Stomach (tissue), 9 donors: ENCODE data around the gene WNK2. TPM values are rescaled to one million over a fixed set of nuclear protein-coding genes. Genes with fewer than 3 reads are reported as not detected.

ENCODE experiments used
- DNase-seq, 2 donors: peaks; one replicate each; pipeline versions ENCODE4 v3.0.0 to v3.0.0-alpha.2; 2013 to 2019
- H3K27ac ChIP-seq, 5 donors: fragments of 200-600 bp in 4 of 5; sonication (generic) in 4 of 5; one replicate each; pipeline ENCODE4 v1.5.1; 2013 to 2019; ENCODE audit warnings: mild to moderate bottlenecking in 1 of 5, moderate library complexity in 1 of 5
- H3K27me3 ChIP-seq, 3 donors: fragments of 200-600 bp; sonication (generic); one replicate each; pipeline ENCODE4 v1.5.1; 2017 to 2019; ENCODE audit warnings: mixed run types in 1 of 3
- H3K36me3 ChIP-seq, 4 donors: fragments of 200-600 bp; sonication (generic); 1 replicate in 3 of 4; 2 replicates in 1 of 4; pipeline ENCODE4 v1.5.1; 2016 to 2019
- H3K4me1 ChIP-seq, 4 donors: fragments of 200-600 bp; sonication (generic); one replicate each; pipeline ENCODE4 v1.5.1; 2016 to 2019
- H3K4me3 ChIP-seq, 4 donors: fragments of 200-600 bp; sonication (generic) in 3 of 4; one replicate each; pipeline ENCODE4 v1.5.1; 2016 to 2019; ENCODE audit warnings: mild to moderate bottlenecking in 1 of 4
- H3K9me3 ChIP-seq, 4 donors: fragments of 200-600 bp; sonication (generic); one replicate each; pipeline ENCODE4 v1.5.1; 2016 to 2019
- EP300 ChIP-seq: sonication (generic); formaldehyde crosslinking; IDR thresholded peaks from one replicate; pipeline ENCODE4 v1.6.1; 2017; ENCODE audit warnings: antibody characterized with exemption
- POLR2A ChIP-seq, 4 donors: fragments of 450-650 bp; IDR thresholded peaks; one replicate each; pipeline ENCODE4 v1.6.1; 2016; ENCODE audit warnings: antibody characterized with exemption in 4 of 4, control low read depth in 2 of 4, mild to moderate bottlenecking in 1 of 4, moderate library complexity in 1 of 4
- POLR2AphosphoS5 ChIP-seq, 3 donors: sonication (generic); formaldehyde crosslinking; IDR thresholded peaks; one replicate each; pipeline ENCODE4 v1.6.1; 2016; ENCODE audit warnings: antibody characterized with exemption in 3 of 3
- WGBS, 5 donors: extraction: QIAGEN DNeasy Blood & Tissue Kit in 3 of 5; methylation state at CpG; one replicate each; pipeline versions ENCODE4 v1.1.5 to v1.1.7; 2013 to 2018; 5-methylcytosine and 5-hydroxymethylcytosine counted together
- intact Hi-C: fragments of 100-400 bp; cut with DNase I; formaldehyde crosslinking; loops from one replicate; pipeline ENCODE4 v1.15.1; 2023; ENCODE audit warnings: low total_unique reads
- polyA plus RNA-seq, 3 donors: library from polyadenylated mRNA; stranded (reverse); fragments of 200-250 nt; gene quantifications; one replicate each; pipeline ENCODE4 v1.2.3, GENCODE V29; 2013
- total RNA-seq, 5 donors: library from RNA; depleted of rRNA; stranded (reverse); fragments of >200 nt; gene quantifications; one replicate each; pipeline versions ENCODE4 v1.1.0 to v1.2.3, GENCODE V29; 2014 to 2016
- TF ChIP-seq, protein P1 (sequence below), 7 experiments: fragments of 450-650 bp in 4 of 7; fragments of 200-600 bp in 3 of 7; sonication (generic) in 3 of 7; IDR thresholded peaks; one replicate each; pipeline ENCODE4 v1.5.1; 2016 to 2019; ENCODE audit warnings: antibody characterized with exemption in 7 of 7, control low read depth in 2 of 7, mild to moderate bottlenecking in 1 of 7
- donor health status: healthy with polysubstance abuse.
- donor health status: Bipolar disorder and iron deficiency.
- donor health status: healthy.

The WNK2 gene
- total and polyA plus RNA-seq, 8 donors: 1.2 to 700 (median 15.9) TPM

DNA sequence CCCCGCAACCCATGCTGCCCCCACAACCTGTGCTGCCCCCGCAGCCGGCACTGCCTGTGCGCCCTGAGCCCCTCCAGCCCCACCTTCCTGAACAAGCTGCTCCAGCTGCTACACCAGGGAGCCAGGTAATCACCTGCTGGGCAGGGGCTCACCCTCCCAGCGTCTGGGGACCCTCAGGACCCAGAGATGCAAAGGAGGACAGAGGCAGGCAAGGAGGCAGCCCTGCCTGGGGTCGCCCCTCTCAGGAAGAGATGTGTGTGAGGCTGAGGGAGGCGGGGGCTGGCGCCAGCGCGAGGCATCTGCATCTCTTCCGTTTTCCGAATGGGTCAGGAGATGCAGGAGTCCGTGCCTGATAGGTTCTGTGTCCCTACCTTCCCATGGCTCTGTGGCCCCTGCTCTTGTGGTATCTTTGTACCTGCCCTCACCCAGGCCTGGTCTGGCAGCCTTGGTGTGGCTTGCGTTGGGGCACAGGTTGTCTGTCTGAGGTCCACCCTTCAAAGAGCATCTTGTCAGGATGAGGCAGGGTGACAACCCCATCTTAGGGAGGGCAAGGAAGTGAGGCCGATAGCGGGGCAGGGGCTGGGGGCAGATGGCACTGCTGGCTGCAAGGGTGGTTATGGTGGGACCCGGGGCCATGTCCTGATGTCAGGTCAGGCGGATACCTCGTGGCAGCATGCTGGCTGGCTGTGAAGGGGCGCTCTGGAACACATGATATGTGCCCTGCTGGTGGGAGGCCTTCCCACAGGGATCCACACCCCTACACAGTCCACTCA is 75.7 kb downstream of the WNK2 start:
- WGBS, 5 donors: 88 to 93% (median 88%) methylated on average over 8 to 20 of the region's 20 CpGs
- no peak overlapping the region for H3K4me3 ChIP-seq
- no peaks in the 10 kb centered on the region for H3K9me3 ChIP-seq
- H3K27me3 ChIP-seq: no peaks in the 10 kb centered on the region
- intact Hi-C loops: no loop called here
- H3K36me3 ChIP-seq: peaks cover 0 to 33% (median 5%) of the 10 kb centered on the region in 4 donors
- no peak for TF ChIP-seq POLR2AphosphoS5 (IDR thresholded peaks at IDR 0.05)
- no peak for TF ChIP-seq EP300
- no peak for TF ChIP-seq POLR2A (IDR thresholded peaks at IDR 0.05)
- TF ChIP-seq, protein P1, sequence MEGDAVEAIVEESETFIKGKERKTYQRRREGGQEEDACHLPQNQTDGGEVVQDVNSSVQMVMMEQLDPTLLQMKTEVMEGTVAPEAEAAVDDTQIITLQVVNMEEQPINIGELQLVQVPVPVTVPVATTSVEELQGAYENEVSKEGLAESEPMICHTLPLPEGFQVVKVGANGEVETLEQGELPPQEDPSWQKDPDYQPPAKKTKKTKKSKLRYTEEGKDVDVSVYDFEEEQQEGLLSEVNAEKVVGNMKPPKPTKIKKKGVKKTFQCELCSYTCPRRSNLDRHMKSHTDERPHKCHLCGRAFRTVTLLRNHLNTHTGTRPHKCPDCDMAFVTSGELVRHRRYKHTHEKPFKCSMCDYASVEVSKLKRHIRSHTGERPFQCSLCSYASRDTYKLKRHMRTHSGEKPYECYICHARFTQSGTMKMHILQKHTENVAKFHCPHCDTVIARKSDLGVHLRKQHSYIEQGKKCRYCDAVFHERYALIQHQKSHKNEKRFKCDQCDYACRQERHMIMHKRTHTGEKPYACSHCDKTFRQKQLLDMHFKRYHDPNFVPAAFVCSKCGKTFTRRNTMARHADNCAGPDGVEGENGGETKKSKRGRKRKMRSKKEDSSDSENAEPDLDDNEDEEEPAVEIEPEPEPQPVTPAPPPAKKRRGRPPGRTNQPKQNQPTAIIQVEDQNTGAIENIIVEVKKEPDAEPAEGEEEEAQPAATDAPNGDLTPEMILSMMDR (IDR thresholded peaks at IDR 0.05): no peak
- H3K27ac ChIP-seq: no peak overlapping the region
- peaks cover 8 to 26% (median 16%) of the 10 kb centered on the region in 4 donors for H3K4me1 ChIP-seq
- peak; percentile 1 to 22 for DNase-seq

DNA sequence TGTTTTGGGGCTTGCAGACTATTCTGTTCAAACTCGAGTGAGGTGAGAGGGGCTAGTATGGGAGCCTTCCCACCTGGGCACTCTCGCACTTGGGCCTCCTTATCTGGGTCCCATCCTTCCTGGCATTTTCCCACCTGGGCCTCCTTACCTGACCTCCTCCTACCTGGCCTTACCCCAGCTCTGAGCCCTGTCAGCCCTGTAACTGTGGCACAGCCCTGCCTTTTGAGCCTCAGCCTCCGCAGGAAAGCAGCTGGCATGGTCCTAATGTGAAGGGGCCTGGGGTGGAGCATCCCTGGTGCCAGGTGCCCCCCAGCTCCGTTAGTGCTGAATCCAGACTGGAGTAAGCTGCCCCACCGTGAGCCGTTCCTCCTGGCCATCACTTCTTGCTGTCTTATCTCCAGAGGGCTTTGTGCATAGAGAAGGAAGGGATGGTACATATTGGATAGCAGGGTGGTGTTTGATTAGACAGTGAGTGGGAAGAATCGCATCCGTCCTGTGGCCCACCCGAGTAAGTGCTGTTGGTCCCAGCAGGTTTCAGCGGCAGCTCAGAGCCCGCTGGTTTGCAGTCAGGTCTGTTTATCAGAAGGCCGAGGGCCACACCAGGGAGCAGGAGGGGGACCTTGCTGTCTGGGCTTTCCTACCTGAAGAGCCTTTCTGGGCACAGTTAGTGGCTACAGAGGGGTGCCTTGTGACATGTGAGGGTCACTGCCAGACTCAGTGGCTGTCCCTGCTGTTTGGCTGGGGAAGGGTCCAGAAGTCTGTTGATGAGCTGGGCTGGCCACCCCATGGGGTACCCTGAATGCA is 76.5 kb downstream of the WNK2 start:
- intact Hi-C loops: no loop called here
- H3K36me3 ChIP-seq: peaks cover 0 to 34% (median 6%) of the 10 kb centered on the region in 4 donors
- no peaks in the 10 kb centered on the region for H3K9me3 ChIP-seq
- peaks cover 8 to 26% (median 16%) of the 10 kb centered on the region in 4 donors for H3K4me1 ChIP-seq
- H3K27ac ChIP-seq: peak overlapping the region in 1 of 5 donors; percentile 4
- no peak overlapping the region for H3K4me3 ChIP-seq
- TF ChIP-seq, protein P1 (IDR thresholded peaks at IDR 0.05): no peak
- TF ChIP-seq EP300 (no peak), POLR2A (IDR thresholded peaks at IDR 0.05) (no peak), POLR2AphosphoS5 (IDR thresholded peaks at IDR 0.05) (no peak)
- peak in 1 of 2 donors; percentile 17 for DNase-seq
- no peaks in the 10 kb centered on the region for H3K27me3 ChIP-seq
- 76 to 87% (median 84%) methylated on average over 7 to 12 of the region's 12 CpGs for WGBS, 5 donors

DNA sequence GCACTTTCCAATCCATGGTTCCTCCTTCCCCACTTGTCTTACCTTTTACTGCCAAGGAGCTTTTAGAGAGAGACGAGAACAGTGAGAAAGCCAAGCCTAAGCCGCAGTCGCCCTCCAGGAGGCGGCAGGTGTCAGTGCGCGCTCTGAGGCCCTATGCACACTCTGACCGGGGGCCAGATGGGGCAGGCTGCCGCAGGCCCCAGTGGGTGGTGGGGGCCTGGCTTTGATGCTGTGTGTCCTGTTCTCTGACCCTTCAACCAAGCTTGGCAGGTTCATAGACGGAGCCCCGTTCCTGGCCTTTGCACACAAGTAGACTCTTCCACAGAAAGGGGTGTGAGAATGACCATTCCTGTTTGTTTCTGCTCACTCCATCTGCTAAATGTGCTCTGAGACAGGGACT is 77.3 kb downstream of the WNK2 start:
- no peak for TF ChIP-seq POLR2AphosphoS5 (IDR thresholded peaks at IDR 0.05)
- TF ChIP-seq, protein P1 (IDR thresholded peaks at IDR 0.05): peak in 3 of 7 experiments; percentile 4 to 23 (median 14)
- peak; percentile 13 to 25 for DNase-seq

DNA sequence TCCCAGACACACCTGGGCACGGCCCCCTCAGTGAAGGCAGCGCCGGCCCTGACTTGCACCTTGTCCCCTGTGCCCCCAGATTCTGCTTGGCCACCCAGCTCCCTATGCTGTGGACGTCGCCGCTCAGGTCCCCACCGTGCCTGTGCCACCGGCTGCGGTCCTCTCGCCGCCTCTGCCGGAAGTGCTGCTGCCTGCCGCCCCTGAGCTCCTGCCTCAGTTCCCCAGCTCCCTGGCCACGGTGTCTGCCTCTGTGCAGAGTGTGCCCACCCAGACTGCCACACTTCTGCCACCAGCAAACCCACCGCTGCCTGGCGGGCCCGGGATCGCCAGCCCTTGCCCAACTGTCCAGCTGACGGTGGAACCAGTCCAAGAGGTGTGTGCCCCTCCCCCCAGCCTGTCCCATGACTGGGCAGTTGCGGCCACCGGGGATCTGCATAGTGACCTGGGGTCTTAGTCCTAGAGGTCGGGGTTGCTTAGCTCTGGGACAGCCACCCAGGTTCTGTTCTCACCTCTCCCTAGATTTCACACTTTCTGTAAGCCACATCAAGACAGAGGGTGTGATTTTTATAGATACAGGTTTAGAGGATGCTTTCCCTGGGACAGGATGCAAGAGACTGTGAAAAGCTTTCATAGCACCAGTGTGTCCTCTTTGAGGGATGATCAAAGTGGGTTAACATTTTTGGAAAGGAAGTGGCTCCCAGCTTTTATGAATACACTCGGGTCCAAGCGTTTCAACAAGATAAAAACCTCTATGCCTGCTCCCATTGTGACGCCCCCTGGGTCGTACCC is 78.0 kb downstream of the WNK2 start:
- DNase-seq: peak; percentile 2 to 30
- intact Hi-C loops: no loop called here
- 67 to 84% (median 69%) methylated on average over 10 to 26 of the region's 26 CpGs for WGBS, 5 donors

More for the DNA sequence above, 77.3 kb downstream of the WNK2 start:
- peaks cover 8 to 26% (median 16%) of the 10 kb centered on the region in 4 donors for H3K4me1 ChIP-seq
- no peaks in the 10 kb centered on the region for H3K9me3 ChIP-seq
- no peaks in the 10 kb centered on the region for H3K27me3 ChIP-seq
- WGBS, 5 donors: 61 to 76% (median 69%) methylated on average over 4 to 10 of the region's 10 CpGs
- intact Hi-C loops: no loop called here
- H3K27ac ChIP-seq: peak overlapping the region in 1 of 5 donors; percentile 4
- H3K4me3 ChIP-seq: no peak overlapping the region
- peaks cover 0 to 36% (median 6%) of the 10 kb centered on the region in 4 donors for H3K36me3 ChIP-seq

More for the DNA sequence above, 78.0 kb downstream of the WNK2 start:
- H3K36me3 ChIP-seq: peaks cover 0 to 30% (median 4%) of the 10 kb centered on the region in 4 donors
- no peaks in the 10 kb centered on the region for H3K9me3 ChIP-seq
- peaks cover 8 to 26% (median 16%) of the 10 kb centered on the region in 4 donors for H3K4me1 ChIP-seq
- H3K27me3 ChIP-seq: no peaks in the 10 kb centered on the region
- TF ChIP-seq EP300 (no peak), POLR2A (IDR thresholded peaks at IDR 0.05) (no peak), POLR2AphosphoS5 (IDR thresholded peaks at IDR 0.05) (no peak)
- TF ChIP-seq, protein P1 (IDR thresholded peaks at IDR 0.05): no peak
- H3K27ac ChIP-seq: peak overlapping the region; percentile 64 to 82 (median 66)
- H3K4me3 ChIP-seq: no peak overlapping the region
